DND-41 (cell line): Measurements from ENCODE around the gene C6orf132.

Source experiments
- ATAC-seq: fragments of 200-7000 bp; cut with Tn5 transposase; 3 replicates; pipeline ENCODE4 v1.9.1; 2021; ENCODE audit warnings: low read depth; ENCODE audit not compliant: insufficient read depth
- DNase-seq: peaks from one replicate; pipeline ENCODE4 v3.0.0-alpha.2; 2020
- H2AFZ ChIP-seq: 2 replicates; pipeline ENCODE4 v1.6.0; 2012; ENCODE audit warnings: low read depth, low read length
- H3K27ac ChIP-seq: 2 replicates; pipeline ENCODE4 v1.5.1; 2012; ENCODE audit warnings: low read length, inconsistent platforms
- H3K27me3 ChIP-seq: fragments of 200-600 bp; sonication (generic); 2 replicates; pipeline ENCODE4 v1.6.0; 2012; ENCODE audit warnings: low read length, mild to moderate bottlenecking, inconsistent platforms; ENCODE audit not compliant: insufficient read depth, poor library complexity
- H3K36me3 ChIP-seq: 2 replicates; pipeline ENCODE4 v1.5.1; 2012; ENCODE audit warnings: low read length, inconsistent platforms; ENCODE audit not compliant: insufficient read depth
- H3K4me1 ChIP-seq: 2 replicates; pipeline ENCODE4 v1.5.1; 2012; ENCODE audit warnings: mild to moderate bottlenecking, low read length; ENCODE audit not compliant: insufficient read depth
- H3K4me2 ChIP-seq: 2 replicates; pipeline ENCODE4 v1.6.0; 2012; ENCODE audit warnings: mild to moderate bottlenecking, moderate library complexity, low read length, inconsistent platforms; ENCODE audit not compliant: insufficient read depth
- H3K4me3 ChIP-seq, 2 experiments: fragments of 200-600 bp in 1 of 2; shearing (Covaris generic) in 1 of 2; 2 replicates each; pipeline ENCODE4 v1.5.1; 2012 to 2016; ENCODE audit warnings: inconsistent platforms in 2 of 2, low read length in 2 of 2, mild to moderate bottlenecking in 2 of 2, low read depth in 1 of 2, moderate library complexity in 1 of 2
- H3K79me2 ChIP-seq: 2 replicates; pipeline ENCODE4 v1.6.0; 2012; ENCODE audit warnings: low read length, inconsistent platforms; ENCODE audit not compliant: insufficient read depth
- H3K9ac ChIP-seq: 2 replicates; pipeline ENCODE4 v1.6.0; 2012; ENCODE audit warnings: low read depth, mild to moderate bottlenecking, inconsistent platforms, low read length, moderate library complexity
- H3K9me3 ChIP-seq: 2 replicates; pipeline ENCODE4 v1.5.1; 2012; ENCODE audit warnings: low read length, moderate library complexity, mild to moderate bottlenecking, inconsistent platforms; ENCODE audit not compliant: insufficient read depth, severe bottlenecking
- H4K20me1 ChIP-seq: 2 replicates; pipeline ENCODE4 v1.6.0; 2012; ENCODE audit warnings: low read length; ENCODE audit not compliant: insufficient read depth
- EZH2 ChIP-seq: IDR thresholded peaks from 3 replicates; pipeline ENCODE4 v1.6.1; 2012; ENCODE audit warnings: borderline replicate concordance, low read depth, mild to moderate bottlenecking, moderate library complexity, low read length, inconsistent platforms; ENCODE audit not compliant: severe bottlenecking
- TF ChIP-seq, protein P1 (sequence below): IDR thresholded peaks from 2 replicates; pipeline ENCODE4 v1.5.1; 2012; ENCODE audit warnings: borderline replicate concordance, low read length, moderate library complexity, mild to moderate bottlenecking; ENCODE audit not compliant: poor library complexity, severe bottlenecking; ENCODE audit errors: extremely low read depth

The C6orf132 gene

DNA sequence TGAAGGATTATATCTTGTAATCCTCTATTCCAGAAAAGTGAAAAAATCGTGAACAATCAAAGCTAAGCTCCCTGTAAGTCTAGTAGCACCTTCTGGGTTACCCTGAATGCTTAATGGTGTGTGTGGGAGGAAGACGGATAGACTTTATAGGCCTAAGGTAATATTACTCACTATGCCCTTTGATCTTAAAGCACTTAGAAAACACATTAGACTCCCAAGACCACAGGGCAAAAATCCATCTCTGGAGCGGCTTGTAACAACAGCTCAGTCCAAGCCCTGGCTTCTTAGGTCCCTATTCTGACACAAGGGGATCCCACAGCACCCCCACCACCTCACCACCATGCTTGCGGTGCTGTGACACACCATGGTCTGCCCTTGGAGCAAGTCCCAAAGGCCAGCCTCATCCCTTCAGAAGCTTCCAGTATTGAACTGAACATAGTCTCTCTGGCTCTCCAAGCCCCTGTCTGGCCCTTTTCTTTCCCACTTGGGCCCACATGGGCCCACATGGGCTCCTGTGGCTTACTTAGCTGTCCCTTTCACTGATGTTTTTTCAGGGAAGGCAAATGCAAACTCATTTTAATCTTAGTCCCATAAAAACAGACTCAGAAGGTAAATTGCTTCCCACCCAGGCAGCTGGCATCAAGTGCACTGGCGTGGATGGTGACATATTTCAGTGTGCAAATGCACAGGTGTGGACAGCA, 28.3 kb downstream of the C6orf132 start:
- TF ChIP-seq, protein P1, sequence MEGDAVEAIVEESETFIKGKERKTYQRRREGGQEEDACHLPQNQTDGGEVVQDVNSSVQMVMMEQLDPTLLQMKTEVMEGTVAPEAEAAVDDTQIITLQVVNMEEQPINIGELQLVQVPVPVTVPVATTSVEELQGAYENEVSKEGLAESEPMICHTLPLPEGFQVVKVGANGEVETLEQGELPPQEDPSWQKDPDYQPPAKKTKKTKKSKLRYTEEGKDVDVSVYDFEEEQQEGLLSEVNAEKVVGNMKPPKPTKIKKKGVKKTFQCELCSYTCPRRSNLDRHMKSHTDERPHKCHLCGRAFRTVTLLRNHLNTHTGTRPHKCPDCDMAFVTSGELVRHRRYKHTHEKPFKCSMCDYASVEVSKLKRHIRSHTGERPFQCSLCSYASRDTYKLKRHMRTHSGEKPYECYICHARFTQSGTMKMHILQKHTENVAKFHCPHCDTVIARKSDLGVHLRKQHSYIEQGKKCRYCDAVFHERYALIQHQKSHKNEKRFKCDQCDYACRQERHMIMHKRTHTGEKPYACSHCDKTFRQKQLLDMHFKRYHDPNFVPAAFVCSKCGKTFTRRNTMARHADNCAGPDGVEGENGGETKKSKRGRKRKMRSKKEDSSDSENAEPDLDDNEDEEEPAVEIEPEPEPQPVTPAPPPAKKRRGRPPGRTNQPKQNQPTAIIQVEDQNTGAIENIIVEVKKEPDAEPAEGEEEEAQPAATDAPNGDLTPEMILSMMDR, result no peak
- TF ChIP-seq EZH2, result no peak
- Histone ChIP-seq H3K27ac (no peak overlapping the region), H2AFZ (no peak overlapping the region), H3K4me3 (no peak overlapping the region), H3K27me3 (no peaks in the 10 kb centered on the region), H3K36me3 (no peaks in the 10 kb centered on the region), H4K20me1 (no peaks in the 10 kb centered on the region), H3K9me3 (no peaks in the 10 kb centered on the region), H3K4me1 (no peaks in the 10 kb centered on the region), H3K79me2 (no peaks in the 10 kb centered on the region), H3K9ac (no peak overlapping the region), H3K4me2 (no peak overlapping the region)
- no peak for ATAC-seq
- no peak for DNase-seq

DNA sequence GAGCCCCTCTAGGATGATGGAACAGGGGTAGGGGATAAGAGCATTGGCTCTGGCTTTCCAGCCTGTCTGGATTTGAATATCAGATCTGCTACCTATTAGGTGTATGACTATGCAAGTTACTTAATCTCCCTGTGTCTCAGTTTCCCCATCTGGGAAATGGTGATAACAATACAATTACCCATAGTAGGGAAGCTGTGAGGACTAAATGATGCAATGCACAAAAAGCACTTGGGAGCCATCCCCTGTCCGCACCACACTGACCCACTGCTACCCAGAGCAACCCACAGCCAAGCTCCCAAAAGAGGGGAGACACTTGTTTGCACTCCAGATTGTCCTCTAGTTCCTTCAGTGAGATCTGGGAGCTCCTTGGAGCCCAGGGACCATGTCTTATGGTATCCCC, 30.1 kb downstream of the C6orf132 start:
- no peak for TF ChIP-seq EZH2
- TF ChIP-seq, protein P1, result no peak
- no peak for DNase-seq
- no peak overlapping the region for H2AFZ ChIP-seq

DNA sequence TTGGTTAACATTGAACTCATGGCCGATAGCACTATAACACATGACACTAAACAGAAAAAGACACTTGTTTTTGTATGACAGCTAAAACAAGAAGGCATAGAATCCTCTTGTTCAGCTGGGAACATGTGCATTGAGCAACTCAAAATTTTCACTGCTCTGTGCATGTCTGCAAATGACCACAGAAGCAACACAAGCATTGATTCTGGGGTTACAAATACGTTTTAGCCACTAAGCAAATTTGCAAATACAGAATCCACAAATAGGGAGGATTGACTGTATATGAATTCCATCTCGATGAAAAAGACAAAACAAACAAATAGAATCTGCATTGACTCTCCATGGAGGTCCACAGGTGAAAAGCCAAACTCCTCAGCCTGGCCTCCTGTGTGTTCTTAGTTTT, 31.7 kb downstream of the C6orf132 start:
- Histone ChIP-seq H3K9me3 (no peaks in the 10 kb centered on the region), H3K27me3 (no peaks in the 10 kb centered on the region), H2AFZ (no peak overlapping the region), H3K4me1 (no peaks in the 10 kb centered on the region), H3K4me2 (no peak overlapping the region), H3K79me2 (no peaks in the 10 kb centered on the region), H3K9ac (no peak overlapping the region), H3K4me3 (no peak overlapping the region), H3K27ac (no peak overlapping the region), H3K36me3 (no peaks in the 10 kb centered on the region), H4K20me1 (no peaks in the 10 kb centered on the region)
- no peak for TF ChIP-seq EZH2
- TF ChIP-seq, protein P1, result no peak
- ATAC-seq, result no peak
- DNase-seq, result no peak

More for the DNA sequence above, 30.1 kb downstream of the C6orf132 start:
- no peaks in the 10 kb centered on the region for H3K4me1 ChIP-seq
- no peaks in the 10 kb centered on the region for H4K20me1 ChIP-seq
- H3K79me2 ChIP-seq, result no peaks in the 10 kb centered on the region
- ATAC-seq, result no peak
- no peak overlapping the region for H3K4me3 ChIP-seq
- H3K9me3 ChIP-seq, result no peaks in the 10 kb centered on the region
- no peak overlapping the region for H3K4me2 ChIP-seq
- no peak overlapping the region for H3K27ac ChIP-seq
- H3K9ac ChIP-seq, result no peak overlapping the region
- H3K36me3 ChIP-seq, result no peaks in the 10 kb centered on the region
- H3K27me3 ChIP-seq, result no peaks in the 10 kb centered on the region

DNA sequence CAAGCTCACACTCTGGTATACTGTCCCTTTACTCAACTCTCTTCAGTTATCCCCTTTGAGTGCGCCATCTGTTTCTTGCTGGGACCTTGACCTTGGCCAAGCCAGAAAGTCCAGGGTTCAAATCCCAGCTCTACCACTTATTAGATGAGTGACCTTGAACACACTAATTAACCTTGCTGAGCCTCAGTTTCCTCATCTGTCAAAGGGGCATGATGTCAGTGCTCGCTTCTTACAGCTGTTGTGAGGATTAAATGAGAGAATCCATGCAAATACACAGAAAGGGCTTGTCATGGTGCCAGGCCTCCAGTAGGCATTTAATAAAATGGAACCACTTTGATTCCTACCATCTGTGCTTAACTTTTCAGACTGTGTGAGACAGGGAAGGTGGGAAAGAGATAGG, 34.3 kb downstream of the C6orf132 start:
- Histone ChIP-seq H3K9ac (no peak overlapping the region), H3K27ac (no peak overlapping the region), H3K9me3 (no peaks in the 10 kb centered on the region), H3K79me2 (no peaks in the 10 kb centered on the region), H3K4me2 (no peak overlapping the region), H3K4me3 (no peak overlapping the region), H4K20me1 (no peaks in the 10 kb centered on the region; the same call in 1 of the 2 replicates), H2AFZ (no peak overlapping the region), H3K27me3 (no peaks in the 10 kb centered on the region), H3K4me1 (peaks cover 12% of the 10 kb centered on the region), H3K36me3 (no peaks in the 10 kb centered on the region)
- TF ChIP-seq, protein P1, result no peak
- no peak for TF ChIP-seq EZH2
- DNase-seq (no peak), ATAC-seq (no peak)
